HL-60/S4 (cell line): ENCODE results near the gene TMEM217.

Experiments used
- in situ Hi-C: fragments of 300-500 bp; cut with MboI; formaldehyde crosslinking; loops from 2 replicates; pipeline ENCODE4 v1.14.3; 2022; ENCODE audit warnings: low sequenced_read_pairs

Gene TMEM217

DNA sequence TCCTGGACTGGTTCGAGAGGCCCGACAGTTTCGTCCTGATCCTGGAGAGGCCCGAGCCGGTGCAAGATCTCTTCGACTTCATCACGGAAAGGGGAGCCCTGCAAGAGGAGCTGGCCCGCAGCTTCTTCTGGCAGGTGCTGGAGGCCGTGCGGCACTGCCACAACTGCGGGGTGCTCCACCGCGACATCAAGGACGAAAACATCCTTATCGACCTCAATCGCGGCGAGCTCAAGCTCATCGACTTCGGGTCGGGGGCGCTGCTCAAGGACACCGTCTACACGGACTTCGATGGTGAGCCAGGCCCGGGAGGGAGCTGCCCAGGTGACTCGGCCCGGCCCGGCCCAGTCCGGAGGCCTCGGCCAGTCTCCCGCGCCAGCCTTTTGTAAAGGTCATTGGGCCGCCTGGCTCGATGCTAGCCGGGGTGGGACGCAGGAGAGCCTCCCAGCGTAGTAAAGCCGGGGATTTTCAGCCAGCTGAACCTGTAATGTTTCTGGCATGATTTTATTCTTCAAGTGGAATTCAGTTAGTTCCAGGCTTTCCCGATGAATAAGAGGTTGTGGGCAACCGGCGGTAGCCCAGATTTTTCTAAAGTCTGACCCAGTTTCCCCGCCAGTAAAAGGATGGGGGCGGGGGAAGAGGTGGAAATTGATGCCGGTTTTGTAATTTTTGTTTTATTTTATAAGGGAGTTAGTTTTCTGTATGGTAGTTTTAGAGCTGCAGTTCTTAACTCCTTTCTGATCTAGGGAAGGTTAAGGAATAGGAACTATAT is 86.6 kb downstream of the TMEM217 start:
- in situ Hi-C loops, result loop anchor here (5.0 to 10.0 kb wide), 2 partner anchors 119 to 147 kb away; no protein-coding TSS in a partner anchor

DNA sequence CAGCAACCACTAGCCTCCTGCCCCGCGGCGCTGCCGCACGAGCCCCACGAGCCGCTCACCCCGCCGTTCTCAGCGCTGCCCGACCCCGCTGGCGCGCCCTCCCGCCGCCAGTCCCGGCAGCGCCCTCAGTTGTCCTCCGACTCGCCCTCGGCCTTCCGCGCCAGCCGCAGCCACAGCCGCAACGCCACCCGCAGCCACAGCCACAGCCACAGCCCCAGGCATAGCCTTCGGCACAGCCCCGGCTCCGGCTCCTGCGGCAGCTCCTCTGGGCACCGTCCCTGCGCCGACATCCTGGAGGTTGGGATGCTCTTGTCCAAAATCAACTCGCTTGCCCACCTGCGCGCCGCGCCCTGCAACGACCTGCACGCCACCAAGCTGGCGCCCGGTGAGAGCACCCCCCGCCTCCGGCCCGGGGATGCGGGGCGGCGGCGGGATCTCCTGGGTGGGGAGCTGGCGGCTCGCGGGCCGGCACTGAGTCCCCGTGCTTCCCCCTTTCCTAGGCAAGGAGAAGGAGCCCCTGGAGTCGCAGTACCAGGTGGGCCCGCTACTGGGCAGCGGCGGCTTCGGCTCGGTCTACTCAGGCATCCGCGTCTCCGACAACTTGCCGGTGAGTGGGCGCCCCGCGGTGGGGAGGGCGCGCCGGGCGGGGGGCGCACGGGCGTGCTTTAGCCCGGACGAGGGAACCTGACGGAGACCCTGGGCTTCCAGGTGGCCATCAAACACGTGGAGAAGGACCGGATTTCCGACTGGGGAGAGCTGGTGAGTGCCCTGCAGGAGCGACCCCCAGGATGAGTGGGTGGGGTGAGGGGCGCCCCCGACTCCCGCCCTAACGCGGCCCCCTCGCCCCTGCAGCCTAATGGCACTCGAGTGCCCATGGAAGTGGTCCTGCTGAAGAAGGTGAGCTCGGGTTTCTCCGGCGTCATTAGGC is 87.4 kb downstream of the TMEM217 start:
- in situ Hi-C loops, result loop anchor here (5.0 to 10.0 kb wide), 2 partner anchors 118 to 146 kb away; no protein-coding TSS in a partner anchor

DNA sequence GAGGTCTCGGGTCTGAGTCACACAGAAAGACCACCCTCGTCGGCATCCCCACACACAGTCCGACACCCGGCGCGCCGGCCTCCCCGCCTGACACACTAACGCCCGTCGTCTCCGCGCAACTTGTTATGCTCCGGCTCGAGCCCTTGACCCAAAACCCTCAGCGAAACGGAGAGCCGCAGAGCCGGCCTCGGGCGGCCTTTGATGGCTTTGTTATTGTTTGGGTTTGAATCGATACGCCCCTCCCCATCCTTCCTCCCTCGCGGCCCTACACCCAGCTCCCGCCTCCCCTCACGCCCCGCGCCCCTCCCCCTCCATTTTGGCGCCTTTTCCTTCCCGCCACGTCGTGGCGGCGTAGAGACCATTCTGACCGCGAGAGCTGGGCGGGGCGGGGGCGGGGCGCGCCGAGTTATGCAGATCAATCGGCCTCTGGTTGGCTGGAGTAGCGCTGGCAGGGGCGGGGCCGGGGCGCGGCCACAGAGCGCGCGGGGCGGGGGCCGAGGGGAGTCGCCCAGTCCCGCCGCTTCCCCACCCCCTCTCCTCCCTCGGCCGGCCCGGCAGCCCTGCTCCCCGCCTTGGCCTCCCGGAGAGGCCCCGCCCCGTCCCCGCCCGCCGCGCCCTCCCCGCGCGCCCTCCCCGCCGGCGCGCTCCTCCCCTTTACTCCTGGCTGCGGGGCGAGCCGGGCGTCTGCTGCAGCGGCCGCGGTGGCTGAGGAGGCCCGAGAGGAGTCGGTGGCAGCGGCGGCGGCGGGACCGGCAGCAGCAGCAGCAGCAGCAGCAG is 88.3 kb downstream of the TMEM217 start, which contains the start of gene PIM1:
PIM1 (plus strand) TSS at position 657 of the 777 bp plus-strand sequence. CDS start 424 bp downstream, outside the sequence.
- in situ Hi-C loops, result loop anchor here (5.0 to 10.0 kb wide), 2 partner anchors 117 to 145 kb away; no protein-coding TSS in a partner anchor

DNA sequence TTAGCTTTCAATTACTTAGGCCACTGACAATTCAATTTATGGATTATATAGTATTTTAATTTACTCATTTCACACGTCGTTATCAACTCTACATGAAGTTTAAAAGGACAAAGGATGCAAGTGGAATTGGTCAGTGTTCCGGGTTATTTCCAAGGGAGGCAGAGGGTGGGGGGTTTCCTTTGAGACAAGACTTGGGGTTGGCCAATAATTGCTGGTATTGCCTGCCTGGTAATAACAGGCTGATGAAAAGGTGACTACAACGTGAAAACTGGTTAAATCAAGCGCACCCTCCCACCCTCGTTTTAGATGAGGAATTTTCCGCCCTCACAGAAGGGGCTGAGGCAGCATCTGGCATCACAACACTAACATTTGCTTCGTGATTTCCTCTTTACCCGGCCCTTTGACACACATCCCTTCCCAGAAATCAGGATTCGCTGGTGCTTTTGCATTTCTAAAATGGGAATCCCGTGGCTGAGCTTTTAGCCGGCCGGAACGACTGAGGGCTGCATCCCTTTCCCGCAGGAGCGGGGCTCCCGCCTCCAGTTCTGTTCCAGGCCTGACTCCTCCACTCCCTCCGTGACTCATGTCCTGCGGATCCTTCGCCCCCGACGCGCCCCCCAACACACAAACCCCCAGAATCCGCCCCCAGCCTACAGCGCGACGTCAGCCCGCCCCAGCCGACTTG is 89.0 kb downstream of the TMEM217 start:
- in situ Hi-C loops, result no loop called here

DNA sequence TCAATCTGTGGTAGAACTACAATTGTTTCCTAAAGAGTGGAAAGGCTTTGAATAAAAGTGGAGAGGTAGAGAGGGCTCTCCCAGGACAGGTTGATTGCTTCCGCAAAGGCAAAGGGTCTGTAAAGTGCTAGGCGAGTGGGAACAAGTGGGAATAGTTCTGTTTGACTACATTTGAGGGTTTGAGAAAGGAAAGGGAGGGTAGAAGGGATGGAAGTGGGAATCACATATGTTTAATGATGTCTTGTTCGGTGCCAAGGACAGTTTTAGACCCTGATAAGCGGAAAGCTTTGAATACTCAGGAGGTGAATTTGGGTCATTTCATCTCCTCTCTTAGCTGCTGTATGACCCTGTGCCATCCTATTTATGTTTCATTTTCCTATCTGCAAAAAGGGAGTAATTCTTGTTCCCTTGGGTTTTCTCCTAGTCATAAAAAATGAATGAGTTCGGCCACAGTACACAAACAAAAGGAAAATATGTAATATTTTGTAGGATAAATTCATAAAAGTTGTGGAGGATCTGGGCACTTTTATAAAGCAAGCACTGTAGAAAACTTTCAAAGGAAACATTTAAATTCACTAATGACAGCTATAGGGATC is 89.7 kb downstream of the TMEM217 start:
- in situ Hi-C loops, result no loop called here

DNA sequence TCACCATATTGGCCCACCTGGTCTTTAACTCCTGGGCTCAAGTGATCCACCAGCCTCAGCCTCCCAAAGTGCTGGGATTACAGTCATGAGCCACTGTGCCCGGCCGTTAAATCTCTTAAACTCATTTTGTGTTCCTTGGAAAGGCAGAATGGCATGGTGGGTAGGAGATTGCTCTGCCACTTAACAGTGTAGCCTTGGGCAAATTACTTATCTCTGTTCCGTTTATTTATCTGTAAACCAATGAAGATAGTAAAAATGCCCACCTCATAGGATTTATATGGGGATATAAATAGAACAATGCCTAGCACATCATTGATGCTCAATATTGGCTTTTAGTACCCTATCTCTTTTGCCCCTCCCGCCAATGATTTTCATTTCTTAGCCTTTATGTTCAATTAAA is 95.2 kb downstream of the TMEM217 start:
- in situ Hi-C loops, result no loop called here
